AG08395 (cell line): Measurements from ENCODE around the gene PKP3.
"Not testable (repeated sequence)": the region's sequence is repeated elsewhere in the genome, so short reads cannot be mapped to it uniquely, and the experiment has no call there.

Experiments used
- DNase-seq: peaks from one replicate; pipeline ENCODE4 v3.0.0; 2012; ENCODE audit warnings: mixed read lengths, low spot score

PKP3 gene

DNA sequence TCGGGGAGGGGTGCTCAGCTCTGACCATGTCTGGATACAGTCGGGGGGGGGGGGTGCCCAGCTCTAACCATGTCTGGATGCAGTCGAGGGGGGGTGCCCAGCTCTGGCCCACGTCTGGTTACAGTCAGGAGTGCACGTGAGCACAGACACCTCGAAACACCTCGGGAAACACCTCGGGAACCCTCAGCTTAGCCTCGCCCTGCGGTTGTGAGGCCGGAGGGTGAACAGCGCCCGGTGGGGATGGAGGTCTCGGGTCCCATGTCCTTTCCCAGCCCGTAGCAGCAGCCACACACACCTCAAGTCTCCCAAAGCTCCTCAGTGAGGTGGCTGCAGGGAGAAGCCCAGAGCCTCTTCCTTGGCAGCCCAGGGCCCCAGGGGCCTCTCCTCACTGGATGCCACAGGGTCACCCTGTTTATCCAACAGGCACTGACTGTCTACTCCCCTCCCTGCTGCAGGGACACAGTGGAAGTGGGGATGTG is 18.7 kb downstream of the PKP3 start:
- DNase-seq = no peak

DNA sequence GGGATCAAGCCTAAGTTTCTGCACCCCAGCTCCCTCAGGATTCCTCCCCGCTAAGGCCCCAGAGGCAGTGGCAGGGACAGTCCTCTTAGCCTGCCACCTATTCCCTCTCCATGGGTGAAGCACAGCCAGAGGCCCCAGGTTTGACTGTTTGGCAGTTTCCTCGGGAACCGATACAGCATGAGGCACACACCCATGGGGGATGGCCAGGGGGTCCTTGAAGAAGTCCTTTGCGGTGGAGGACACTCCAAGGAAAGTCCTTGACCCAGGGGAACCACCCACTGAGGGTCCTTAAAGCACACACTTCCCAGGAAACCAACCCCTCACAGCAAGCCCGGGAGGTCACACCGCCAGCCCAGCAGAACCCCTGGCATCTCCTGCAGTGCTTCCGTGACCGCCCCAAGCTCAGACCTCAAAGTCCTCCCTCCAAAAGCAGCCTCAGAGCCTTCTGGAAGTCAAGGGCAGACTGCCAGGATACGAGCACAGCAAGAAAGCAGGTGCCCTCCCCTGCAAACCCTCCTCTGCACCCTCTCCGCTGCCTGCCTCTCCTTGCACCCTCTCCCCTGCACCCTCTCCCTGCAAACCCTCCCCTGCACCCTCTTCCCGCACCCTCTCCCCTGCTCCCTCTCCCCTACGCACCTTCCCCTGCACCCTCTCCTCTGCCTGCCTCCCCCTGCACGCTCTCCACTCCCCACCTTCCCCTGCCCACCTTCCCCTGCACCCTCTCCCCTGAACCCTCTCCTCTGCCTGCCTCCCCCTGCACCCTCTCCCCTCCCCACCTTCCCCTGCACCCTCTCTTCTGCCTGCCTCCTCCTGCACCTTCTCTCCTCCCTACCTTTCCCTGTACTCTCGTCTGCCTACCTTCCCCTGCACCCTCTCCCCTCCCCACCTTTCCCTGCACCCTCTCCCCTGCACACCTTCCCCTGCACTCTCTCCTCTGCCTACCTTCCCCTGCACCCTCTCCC is 19.4 kb downstream of the PKP3 start:
- no peak for DNase-seq

GRCh38 chr11:414318-414857 is 20.4 kb downstream of the PKP3 start:
- DNase-seq = no peak

DNA sequence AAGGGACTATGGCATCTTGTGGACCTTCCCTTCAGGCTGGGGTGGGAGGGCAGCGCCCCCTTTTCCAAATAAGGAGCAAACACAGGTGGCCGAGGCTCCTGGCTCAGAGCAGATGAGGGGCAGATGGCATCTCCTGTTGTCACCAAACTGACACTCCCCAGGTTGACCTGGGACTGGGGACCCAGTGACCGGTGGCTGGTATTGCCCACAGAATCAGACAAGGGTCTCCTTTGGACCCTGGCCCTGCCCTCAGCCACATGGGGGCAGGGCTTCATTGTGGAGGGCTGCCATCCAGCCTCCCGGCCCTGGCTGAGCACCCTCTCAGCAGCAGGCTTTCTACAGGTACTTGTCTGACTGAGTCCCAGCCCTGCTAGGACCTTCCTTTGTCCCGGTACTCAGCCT is 21.6 kb downstream of the PKP3 start:
- DNase-seq = no peak

DNA sequence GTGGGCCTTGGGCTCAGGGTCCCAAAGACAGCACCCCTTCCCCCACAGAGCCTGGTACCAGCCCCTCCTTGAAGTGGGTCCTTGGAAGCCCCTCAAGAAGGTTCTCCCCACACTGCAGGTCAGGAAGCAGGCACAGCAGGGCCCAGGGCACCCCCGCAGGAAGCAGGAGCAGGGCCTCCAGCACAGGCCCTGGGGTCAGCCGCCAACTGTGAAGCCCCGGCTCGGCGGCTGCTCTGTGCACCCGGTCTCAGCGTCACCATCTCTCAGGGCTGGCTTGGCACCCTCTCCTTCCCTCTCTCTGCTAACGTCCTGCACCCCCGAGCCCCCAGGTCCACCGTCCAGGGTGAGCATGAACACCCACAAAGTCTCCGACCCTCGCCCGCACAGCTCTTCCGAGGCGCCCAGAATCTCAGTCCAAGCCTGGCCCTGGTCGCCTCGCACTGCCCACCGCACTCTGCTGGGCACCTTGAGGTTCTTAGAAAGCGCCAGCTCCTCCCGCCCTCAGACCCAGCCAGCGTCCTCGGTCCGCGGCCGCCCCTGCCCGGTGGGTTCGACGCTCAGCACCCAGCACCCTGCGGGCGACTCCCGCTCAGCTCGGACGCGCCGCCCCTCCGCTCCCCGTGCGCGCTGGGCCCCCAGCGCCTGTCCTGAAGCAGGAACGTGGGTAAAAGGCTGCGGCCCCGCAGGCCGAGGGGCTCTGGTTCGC is 22.2 kb downstream of the PKP3 start:
- no peak for DNase-seq

DNA sequence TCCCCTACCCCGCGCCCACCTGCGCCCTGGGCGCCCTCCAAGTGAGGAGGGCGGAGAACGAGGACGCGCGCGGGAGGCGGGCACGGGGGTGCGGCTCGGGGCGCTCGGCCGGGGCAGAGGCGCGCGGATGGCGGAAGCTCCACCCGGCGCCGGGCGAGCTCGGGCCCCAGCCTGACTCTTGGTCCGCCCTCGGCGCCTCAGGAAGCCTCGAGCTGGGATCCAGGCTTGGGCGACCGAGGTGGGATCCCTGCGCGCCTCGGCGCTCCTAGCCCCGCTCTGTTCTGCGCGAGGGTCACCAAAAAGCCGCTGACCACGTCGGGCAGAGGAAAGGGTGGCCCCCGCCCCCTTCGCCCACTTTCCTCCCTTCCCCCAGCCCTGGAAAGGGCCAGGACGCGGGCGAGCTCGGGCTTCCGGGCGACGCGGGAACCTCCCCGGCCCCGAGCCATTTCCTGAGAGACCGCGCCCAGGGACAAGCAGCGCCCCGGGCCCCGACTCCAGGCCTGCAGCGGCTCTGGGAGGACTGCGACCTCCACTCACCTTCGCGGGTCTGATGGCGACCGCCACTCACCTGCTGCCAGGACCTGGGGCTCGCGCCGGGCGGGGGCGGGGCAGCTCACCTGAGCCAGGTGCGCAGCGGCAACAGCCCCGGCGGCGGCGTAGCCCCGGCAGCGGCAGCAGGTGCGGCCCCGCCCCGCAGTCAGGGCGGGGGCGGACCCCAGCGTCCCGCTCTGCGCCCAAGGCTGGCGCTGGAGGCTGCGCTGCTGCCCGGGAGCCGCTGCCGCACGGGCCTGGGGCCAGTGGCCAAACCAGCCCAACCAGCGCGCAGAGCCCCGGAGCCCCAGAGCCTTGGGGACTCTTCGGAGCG is 23.0 kb downstream of the PKP3 start:
- peak; percentile 38 for DNase-seq

- no peak for DNase-seq
Measured at GRCh38 chr11:417652-418342, 23.8 kb downstream of the PKP3 start.

GRCh38 chr11:418343-419247 is 24.6 kb downstream of the PKP3 start:
- no peak for DNase-seq

DNA sequence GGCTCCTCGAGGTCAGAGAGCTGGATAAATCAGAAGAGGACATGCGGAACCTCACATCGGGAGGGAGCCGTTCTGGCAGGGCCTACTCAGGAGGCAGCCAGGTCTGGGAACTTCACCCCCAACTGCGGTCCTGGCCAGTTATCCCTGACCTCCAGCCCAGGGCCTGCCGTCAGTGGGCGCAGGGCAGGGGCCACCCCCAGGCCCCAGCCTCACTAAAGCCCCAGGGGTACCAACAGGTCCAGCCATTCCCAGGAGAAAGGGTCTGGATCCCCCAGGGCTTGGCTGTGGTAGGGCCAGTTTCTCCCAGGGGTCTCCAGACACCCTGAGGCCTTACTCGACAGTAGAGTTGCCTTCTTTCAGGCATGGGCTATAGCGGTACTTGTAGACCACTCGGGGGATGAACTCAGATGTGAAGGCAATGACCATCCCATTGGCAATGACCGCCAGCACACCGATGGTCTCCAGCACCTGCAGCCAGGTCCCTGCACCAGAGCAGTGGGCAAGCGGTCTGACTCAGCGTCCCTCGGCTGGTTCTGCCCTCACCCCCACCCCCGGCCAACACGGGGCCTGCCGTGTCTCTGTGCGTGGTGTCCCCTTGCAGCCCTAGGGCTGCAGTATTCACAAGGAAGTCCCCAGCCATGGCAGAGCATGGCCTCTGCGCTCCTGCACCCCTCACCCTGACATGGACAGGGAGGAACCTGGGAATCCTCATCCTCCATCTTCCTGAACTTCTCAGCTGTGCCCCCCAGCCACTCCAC is 25.4 kb downstream of the PKP3 start:
- DNase-seq = no peak

DNA sequence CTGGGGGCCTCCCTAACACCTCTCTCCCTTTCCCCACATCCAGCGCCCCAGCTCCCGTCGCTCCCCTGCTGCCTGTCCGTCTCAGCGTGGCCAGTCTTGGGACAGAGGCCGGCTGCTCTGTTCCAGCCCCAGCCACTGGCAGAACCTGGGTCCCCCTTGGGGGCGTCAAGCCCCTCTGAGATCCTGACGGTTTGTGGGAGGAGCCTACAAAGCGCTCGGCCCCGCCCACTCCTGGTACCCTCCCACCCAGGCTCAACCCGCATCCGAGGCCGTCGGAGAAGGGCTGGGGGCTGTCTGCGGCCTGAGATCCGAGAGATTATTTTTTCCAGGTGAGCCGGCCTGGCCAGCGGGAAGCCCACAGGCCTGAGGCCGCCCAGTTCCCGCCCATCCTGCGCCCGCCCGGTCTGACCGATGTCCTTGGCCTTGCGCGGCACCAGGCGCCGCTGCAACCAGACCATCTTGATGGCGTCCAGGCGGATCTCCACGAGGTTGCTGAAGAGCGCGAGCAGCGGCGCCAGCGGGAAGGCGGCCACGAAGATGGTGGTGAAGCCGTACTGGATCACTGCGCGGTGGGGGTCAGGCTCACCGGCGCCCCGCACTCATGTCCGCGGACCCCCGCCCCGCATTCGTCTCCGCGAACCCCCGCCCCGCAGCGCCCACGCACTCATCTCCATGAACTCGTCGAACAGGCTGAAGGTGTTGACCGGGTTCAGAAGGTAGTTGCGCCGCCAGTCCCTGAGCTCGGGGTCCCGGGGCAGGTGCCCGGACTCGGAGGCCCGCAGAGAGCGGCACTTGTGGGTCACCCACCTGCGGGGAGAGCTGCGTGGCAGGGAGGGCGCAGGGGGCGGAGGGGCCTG is 26.3 kb downstream of the PKP3 start:
- no peak for DNase-seq

DNA sequence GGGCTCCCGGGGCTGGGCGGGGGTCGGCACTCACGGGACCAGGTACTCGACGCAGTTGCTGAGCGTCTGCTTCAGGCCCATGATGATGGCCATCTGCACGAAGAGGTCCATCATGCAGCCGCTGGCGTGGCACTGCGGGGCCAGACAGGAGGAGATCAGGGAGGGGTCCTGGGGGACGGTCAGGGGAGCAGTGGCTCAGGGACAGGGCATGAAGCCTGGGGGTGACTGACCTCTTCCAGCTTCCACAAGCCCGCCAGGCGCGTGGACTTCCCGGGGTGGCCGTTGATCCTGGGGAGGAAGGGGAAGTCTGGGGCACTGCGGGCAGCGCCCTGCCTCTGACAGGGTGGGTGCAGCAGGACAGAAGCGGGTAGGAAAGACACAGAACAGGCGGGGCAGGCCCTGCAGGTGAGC is 26.9 kb downstream of the PKP3 start:
- no peak for DNase-seq

DNA sequence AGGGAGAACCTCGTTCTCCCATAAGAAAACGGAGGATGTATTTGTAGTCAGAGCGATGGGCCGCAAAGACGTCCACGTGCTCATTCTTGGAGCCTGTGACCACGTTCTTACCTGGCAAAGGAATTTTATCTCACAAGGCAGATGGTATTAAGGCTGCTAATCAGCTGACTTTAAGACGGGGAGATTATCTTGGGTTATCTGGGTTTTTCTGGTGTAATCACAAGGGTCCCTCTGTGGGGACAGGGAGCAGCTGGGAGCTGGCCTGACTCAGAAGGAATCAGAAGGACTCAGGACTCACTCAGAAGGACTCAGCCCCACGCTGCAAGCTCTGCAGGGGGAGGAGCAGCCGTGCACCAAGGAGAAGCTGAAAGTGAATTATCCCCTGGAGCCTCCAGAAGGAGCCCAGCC is 28.2 kb downstream of the PKP3 start:
- DNase-seq = no peak

GRCh38 chr11:424232-424631 is 30.2 kb downstream of the PKP3 start:
- DNase-seq = no peak

- not testable (repeated sequence) for DNase-seq
Measured at GRCh38 chr11:424766-425165, 30.8 kb downstream of the PKP3 start.

GRCh38 chr11:425301-425700 is 31.3 kb downstream of the PKP3 start:
- no peak for DNase-seq

GRCh38 chr11:426851-427250 is 32.8 kb downstream of the PKP3 start:
- no peak for DNase-seq

- no peak for DNase-seq
Measured at GRCh38 chr11:428295-428694, 34.3 kb downstream of the PKP3 start.

DNA sequence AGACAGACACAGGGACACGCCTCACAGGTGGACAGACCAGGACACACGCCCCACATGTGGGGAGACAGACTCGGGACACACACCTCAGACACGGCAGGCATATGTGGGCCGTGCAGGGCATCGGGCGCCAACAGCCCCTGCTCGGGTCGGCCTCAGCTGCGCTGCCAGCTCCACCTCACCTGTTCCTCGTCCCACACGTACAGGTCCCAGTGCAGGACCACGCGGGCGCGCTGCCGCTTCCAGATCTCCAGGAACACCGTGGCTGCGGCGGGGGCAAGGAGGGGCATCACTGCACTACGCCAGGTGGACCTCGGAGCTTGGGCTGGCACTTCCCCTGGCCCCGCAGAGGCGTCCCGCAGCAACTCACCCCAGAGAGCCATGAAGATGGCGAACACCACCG is 35.4 kb downstream of the PKP3 start:
- no peak for DNase-seq
